ENCODE results near the gene MAP2K7.

Gene MAP2K7

DNA sequence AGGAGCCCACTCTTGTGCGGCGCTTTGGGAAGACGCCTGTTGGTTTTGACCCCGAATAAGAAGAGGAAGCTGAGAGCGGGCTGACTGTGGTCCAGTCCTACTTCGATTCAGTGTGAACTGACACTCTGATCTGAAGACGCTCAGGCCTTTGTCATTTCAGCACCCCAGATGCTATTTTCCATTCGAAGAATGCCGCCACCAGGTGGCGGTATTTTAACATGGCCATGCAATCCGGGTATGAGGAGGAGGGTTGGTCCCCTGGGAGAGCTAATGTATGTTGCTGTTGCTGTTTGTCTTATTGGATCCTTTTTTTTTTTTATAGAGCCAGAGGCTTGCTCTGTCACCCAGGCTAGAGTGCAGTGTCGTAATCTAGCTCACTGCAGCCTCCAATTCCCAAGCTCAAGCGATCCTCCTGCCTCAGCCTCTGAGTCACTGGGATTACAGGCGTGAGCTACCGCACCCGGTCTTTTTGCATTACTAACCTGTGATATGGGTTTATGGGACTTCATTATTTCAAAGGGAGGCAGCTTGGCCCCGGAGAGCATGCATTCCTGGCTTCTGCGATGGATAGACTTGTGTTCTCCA, 40.6 kb downstream of the MAP2K7 start (continued):
- TF ChIP-seq, protein P1, sequence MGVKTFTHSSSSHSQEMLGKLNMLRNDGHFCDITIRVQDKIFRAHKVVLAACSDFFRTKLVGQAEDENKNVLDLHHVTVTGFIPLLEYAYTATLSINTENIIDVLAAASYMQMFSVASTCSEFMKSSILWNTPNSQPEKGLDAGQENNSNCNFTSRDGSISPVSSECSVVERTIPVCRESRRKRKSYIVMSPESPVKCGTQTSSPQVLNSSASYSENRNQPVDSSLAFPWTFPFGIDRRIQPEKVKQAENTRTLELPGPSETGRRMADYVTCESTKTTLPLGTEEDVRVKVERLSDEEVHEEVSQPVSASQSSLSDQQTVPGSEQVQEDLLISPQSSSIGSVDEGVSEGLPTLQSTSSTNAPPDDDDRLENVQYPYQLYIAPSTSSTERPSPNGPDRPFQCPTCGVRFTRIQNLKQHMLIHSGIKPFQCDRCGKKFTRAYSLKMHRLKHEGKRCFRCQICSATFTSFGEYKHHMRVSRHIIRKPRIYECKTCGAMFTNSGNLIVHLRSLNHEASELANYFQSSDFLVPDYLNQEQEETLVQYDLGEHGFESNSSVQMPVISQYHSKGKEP (tag by site-specific recombination; IDR thresholded peaks at IDR 0.05), result 0 out of 2 replicates have a peak, but pooled peaks have one; percentile 5
- peak; percentile 79; the same call in 1 of the 2 replicates for TF ChIP-seq ZFP37 (tag by site-specific recombination; IDR thresholded peaks at IDR 0.05)
- TF ChIP-seq ZNF776 (tag by site-specific recombination; IDR thresholded peaks at IDR 0.05; ENCODE audit: borderline replicate concordance), result no peak
- TF ChIP-seq ZFHX2 (tag by site-specific recombination; conservative IDR thresholded peaks at IDR 0.05), result peak; percentile 36
- TF ChIP-seq ZSCAN4 (tag by site-specific recombination; IDR thresholded peaks at IDR 0.05), result no peak
- TF ChIP-seq OVOL3 (tag by site-specific recombination; IDR thresholded peaks at IDR 0.05), result 0 out of 2 replicates have a peak, but pooled peaks have one; percentile 21
- TF ChIP-seq, protein P2, sequence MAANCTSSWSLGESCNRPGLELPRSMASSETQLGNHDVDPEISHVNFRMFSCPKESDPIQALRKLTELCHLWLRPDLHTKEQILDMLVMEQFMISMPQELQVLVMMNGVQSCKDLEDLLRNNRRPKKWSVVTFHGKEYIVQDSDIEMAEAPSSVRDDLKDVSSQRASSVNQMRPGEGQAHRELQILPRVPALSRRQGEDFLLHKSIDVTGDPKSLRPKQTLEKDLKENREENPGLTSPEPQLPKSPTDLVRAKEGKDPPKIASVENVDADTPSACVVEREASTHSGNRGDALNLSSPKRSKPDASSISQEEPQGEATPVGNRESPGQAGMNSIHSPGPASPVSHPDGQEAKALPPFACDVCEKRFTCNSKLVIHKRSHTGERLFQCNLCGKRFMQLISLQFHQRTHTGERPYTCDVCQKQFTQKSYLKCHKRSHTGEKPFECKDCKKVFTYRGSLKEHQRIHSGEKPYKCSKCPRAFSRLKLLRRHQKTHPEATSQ (tag by site-specific recombination; IDR thresholded peaks at IDR 0.05), result peak; percentile 65; the same call in 1 of the 2 replicates
- TF ChIP-seq, protein P3, sequence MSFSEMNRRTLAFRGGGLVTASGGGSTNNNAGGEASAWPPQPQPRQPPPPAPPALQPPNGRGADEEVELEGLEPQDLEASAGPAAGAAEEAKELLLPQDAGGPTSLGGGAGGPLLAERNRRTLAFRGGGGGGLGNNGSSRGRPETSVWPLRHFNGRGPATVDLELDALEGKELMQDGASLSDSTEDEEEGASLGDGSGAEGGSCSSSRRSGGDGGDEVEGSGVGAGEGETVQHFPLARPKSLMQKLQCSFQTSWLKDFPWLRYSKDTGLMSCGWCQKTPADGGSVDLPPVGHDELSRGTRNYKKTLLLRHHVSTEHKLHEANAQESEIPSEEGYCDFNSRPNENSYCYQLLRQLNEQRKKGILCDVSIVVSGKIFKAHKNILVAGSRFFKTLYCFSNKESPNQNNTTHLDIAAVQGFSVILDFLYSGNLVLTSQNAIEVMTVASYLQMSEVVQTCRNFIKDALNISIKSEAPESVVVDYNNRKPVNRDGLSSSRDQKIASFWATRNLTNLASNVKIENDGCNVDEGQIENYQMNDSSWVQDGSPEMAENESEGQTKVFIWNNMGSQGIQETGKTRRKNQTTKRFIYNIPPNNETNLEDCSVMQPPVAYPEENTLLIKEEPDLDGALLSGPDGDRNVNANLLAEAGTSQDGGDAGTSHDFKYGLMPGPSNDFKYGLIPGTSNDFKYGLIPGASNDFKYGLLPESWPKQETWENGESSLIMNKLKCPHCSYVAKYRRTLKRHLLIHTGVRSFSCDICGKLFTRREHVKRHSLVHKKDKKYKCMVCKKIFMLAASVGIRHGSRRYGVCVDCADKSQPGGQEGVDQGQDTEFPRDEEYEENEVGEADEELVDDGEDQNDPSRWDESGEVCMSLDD (tag by site-specific recombination; IDR thresholded peaks at IDR 0.05), result peak; percentile 74
- TF ChIP-seq ZNF335 (tag by site-specific recombination; conservative IDR thresholded peaks at IDR 0.05), result peak; percentile 35; the same call in 1 of the 2 replicates
- TF ChIP-seq, protein P4, sequence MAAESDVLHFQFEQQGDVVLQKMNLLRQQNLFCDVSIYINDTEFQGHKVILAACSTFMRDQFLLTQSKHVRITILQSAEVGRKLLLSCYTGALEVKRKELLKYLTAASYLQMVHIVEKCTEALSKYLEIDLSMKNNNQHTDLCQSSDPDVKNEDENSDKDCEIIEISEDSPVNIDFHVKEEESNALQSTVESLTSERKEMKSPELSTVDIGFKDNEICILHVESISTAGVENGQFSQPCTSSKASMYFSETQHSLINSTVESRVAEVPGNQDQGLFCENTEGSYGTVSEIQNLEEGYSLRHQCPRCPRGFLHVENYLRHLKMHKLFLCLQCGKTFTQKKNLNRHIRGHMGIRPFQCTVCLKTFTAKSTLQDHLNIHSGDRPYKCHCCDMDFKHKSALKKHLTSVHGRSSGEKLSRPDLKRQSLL (tag by site-specific recombination; IDR thresholded peaks at IDR 0.05), result peak; percentile 98
- peak; percentile 91 for TF ChIP-seq ZNF280D (tag by site-specific recombination; IDR thresholded peaks at IDR 0.05)
- no peak for TF ChIP-seq ZNF174 (tag by site-specific recombination; IDR thresholded peaks at IDR 0.05)
- TF ChIP-seq, protein P5, sequence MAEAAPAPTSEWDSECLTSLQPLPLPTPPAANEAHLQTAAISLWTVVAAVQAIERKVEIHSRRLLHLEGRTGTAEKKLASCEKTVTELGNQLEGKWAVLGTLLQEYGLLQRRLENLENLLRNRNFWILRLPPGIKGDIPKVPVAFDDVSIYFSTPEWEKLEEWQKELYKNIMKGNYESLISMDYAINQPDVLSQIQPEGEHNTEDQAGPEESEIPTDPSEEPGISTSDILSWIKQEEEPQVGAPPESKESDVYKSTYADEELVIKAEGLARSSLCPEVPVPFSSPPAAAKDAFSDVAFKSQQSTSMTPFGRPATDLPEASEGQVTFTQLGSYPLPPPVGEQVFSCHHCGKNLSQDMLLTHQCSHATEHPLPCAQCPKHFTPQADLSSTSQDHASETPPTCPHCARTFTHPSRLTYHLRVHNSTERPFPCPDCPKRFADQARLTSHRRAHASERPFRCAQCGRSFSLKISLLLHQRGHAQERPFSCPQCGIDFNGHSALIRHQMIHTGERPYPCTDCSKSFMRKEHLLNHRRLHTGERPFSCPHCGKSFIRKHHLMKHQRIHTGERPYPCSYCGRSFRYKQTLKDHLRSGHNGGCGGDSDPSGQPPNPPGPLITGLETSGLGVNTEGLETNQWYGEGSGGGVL (tag by site-specific recombination; IDR thresholded peaks at IDR 0.05), result peak; percentile 26; the same call in 1 of the 2 replicates

Data from HEK293 (cell line).